Measurements from ENCODE around the gene MYO1A.

Gene MYO1A

DNA sequence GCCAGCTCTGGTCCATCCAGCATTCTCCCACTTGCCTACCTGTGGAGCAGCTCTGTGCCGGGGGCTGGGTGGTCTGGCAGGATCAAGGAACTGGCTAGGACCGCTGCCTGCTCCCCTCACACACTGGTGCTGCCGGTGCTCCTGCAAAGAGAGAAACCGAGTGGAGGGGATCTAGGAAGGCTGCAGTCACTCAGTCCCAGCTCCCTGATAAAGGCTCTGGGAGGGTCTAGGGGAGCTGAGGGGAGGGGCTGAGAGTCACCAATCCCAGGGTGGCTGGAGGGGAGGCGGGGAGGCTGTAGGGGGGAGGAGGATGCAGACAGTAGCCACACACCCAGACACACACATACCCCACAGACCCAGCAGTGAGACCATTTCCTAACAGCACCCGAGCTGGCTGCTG lies 33.6 kb downstream of the MYO1A start, which contains the start of gene TAC3:
Gene TAC3, minus strand, starts transcription at position 182 of the 400 bp plus-strand sequence. CDS start 732 bp downstream, outside the sequence.
- DNase-seq (ENCODE audit: low read depth in 2 of 2), result no peak

DNA sequence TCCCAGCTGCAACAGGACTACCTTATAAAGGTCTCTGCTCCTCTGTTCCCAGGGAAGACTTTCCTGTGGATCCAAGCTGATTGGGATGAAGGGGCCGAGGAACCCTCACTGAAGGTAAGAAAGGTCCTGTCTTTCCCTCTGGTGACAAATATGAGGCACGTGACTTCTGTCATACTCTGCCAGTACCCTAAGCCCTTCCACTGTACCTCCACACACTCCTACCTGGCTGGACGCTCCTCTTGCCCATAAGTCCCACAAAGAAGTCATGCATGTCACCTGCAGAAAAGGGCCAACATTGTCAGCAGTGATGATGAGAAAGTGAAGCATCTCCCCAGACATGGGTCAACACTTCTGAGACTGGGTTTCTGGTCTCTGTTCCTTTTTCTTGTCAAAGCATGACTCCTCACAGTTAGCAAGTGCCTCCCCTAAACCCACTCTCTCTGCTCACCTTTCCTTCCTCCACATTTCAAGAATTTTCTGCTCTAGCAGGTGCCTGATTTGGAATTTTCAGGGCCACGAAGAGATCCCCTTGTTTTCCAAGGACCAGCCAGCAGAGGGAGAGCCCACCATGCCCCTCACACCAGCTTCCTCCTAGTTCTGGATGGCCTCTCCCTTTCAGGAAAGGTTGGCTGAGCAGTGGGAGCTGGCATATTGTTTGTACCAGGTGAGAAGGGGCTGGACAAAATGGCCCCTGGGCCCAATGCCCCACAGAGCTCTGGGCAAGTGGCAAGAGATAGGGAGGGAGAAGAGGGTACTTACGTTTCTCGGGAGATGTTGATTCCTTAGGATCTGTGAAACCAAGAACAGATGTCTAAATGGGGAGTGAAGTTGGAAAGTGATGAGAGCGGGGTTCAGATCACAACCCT lies 37.1 kb downstream of the MYO1A start:
- DNase-seq (ENCODE audit: low read depth in 2 of 2), result no peak

DNA sequence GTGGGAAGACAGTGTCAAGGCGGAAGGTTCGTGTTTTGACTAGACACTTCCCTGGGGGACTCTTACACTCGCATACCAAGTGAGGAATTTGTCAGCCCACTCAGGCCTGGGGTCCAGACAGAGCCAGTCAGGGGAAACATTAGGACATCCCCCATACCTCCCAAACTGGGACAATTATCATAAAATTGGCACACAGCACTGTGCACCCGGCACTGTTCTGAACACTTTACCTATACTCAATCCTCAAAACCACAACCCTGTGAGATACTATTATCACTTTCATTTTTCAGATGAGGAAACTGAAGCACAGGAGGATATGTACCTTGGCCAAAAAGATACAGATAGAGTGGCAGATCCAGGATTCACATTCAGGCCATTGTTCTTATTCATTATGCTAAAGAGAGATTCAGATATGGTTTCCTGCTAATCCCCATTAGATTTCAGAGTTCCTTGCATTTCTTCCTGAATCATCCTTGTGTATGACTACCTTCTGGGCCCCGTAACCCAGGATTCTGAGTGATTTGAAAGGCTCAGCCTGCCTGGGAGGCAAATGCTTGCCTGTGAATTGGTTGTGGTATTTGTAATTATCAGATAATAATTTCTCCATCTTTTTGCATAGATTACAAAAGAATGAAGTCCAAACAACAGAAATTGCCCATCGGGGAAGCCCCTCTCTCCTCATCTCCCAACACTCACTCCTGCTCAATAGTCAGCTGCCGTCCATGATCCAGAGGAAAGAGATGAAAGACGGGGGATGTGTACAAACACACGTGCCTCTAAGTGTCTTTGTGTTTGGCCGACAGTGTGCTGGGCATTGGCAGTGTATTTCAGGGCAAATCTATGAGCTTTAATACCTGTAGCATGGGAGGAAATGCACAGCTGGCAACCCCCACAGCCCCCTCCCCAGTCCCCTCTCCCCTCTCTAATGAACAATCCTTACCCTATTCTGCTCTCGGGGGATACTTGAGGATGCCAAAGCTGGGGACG lies 38.2 kb downstream of the MYO1A start:
- DNase-seq (ENCODE audit: low read depth in 2 of 2), result no peak

DNA sequence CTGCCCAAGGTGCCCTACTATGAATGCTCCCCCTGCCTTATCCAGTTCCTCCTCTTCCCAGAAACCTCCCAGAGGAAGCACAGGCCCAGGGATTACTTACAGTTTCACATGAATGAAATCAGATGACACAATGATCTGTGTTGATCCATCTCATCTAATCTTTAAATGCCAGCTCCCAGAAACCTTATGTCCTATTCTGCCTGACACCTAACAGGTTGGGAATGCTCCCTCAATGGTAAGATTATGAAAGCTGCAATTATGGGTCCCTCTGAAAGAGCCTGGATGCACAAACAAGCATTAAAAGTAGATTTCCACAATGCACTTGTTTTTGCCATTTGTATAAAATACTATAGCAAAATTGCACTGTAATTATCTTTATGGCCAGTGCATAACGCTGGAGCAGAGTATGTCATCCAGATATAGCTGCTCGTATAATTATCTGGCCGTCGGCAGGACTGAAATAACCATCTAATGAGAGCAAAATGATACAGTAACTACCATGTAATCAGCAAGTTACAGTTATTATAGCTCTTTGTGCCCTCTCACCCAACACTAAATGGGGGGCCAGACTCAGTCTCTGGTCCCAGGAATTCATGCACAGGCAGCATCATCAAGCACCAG lies 39.2 kb downstream of the MYO1A start:
- DNase-seq (ENCODE audit: low read depth in 2 of 2), result no peak

DNA sequence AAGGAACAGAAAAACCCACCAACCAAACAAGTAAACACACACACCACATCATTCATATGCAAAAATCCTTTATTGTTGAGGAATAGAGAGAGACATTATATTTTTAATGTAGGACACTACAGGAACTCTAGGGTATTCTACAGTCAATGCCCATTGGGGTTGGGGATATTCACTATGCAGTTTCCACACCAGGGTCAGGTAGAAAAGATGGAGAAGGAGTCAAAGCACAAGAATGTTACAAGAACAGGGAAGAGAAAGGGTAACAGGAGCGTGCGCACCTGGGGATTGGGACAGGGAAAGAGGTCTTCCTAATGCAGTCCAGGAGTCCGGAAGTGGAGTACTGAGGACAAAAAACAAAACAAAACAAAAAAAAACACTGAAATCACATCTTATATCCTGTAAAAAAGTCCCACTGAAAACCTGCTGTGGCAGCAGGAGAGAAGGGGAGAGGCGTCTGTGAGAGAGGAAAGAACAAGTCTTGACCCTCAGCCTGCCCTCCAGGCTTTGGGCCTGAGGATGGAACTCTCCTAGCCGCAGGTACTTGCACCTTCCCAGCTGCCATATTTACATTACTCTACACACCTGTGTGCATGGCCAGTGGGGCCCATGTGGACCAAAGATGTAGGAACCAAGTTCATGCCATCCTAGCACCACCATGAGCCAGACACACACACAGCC lies 39.8 kb downstream of the MYO1A start:
- no peak for DNase-seq (ENCODE audit: low read depth in 2 of 2)

DNA sequence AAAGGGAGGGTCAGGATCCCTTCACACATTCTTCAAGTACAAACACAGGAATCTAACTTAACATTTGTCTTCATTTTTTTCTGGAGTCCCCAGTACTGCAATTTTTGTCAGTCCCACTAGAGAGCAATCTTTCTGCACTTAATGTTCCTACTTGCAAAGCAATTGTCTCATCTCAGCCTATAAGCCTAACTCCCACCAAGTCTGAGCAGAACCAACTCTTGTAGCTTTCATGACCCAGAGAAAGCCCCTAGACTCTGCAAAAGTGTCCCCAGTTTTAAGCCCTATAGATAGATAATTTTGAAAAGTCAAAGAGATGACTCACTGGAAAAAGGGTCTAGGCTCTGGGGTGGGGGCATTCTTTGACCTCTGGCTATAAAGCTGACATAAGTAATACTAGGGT lies 41.8 kb downstream of the MYO1A start:
- no peak for DNase-seq (ENCODE audit: low read depth in 2 of 2)

DNA sequence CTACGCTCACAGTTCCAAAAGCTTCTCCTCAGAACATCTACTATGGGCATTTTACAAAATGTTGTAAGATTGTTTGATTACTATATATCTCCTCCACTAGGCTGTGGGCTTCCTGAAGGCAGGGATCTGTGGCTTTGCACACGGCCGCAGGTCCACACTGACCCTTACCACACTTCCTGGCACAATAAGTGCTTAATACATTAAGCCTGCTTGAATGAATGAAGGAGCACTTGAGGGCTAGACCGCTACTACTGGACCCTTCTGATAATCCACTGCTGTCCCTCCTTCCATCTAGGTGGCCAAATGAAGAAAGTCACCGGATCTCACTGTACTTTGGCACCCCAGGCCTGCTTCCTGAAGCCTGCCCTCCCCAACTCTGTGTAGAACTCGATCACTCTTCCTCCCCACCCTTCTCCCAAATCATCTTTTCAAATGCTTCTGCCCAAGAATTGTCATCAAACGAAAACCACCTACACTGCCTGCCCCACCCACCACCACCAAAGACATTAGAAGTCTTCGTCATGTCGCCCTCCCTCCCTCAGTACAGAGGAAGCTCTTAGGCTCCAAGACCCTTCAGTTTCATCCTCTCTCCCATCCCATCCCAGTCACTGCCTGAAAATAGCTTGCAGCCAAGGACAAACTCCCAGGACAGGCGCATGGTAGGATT lies 43.0 kb downstream of the MYO1A start:
- DNase-seq (ENCODE audit: low read depth in 2 of 2), result no peak

DNA sequence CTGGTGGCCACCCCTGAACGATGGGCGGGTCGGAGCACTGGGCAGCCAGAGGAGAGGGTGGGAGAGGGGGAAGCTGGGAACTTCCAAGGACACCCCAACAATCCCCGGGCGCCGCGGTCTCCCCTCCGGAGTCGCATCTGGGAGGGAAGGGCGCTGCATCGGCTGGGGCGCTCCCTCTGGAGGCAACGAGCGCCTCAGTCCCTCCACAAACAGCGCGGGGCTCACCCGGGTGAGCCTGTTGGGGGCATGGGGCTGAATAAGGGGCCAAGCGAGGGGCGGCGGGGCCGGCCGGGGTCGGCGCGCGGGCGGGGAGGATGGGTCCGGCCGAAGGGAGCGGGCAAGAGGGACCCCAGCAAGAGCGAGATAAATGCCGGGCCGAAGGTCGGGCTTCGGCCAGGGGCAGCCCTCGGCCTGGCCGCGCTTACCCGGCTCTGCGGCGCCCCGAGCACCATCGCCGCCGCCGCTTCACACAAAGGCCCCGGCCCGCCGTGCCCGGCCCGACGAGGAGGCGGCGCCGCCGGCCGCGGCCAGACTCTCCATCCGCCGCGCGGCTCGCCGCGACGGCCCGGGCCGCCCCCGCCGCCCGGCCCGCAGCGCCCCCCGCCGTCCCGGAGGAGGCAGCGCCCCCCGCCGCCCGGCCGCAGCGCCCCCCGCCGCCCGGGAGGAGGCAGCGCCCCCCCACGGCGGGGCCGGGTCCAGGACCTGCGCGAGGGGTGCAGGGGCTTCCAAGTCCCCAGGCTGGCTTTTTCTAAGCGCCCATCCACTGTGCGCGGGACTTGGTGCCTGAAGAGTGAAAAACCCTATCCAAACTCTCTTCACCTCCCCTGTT lies 43.7 kb downstream of the MYO1A start, which contains the start of gene ZBTB39:
Gene ZBTB39, minus strand, starts transcription at position 567 of the 829 bp plus-strand sequence. CDS start 1,629 bp downstream, outside the sequence.
- DNase-seq (ENCODE audit: low read depth in 2 of 2), result peak; percentile 46 to 54

DNA sequence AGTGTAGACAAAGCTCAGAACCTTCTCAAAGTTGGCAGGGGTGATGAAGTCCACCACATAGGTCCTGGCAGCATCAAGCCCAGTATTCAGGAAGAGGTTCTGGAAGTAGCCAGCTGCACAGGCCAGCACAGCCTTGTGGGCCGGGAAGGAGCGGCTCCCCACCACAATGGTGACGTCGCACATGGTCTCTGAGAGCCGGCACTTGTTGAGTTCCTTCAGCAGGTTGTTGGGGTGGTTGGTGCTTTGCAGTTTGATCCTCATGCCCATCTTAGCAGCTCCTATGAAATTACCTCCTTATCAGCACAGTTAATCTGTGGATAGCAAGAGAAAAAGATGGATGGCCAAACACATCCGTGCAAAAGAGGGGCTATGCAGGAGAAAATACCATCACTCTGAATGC lies 45.3 kb downstream of the MYO1A start:
- no peak for DNase-seq (ENCODE audit: low read depth in 2 of 2)

DNA sequence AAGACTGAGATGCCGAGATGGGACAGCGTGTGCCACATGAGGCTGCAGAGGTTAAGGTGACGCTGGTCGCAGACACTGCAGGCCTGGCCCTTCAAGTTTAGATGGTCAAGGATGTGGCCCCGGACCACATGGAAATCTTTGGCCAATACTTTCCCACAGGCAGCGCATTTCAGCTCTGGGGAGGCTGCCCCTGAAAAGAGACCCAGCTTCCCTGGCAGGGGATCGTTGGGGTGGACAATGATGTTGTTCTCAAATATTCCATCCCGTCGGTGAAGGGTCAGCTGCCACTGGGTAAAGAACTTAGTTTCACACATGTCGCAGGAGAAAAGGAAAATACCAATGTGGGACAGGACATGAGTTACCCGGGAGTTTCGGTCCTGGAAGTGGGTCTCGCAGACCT lies 46.5 kb downstream of the MYO1A start:
- no peak for DNase-seq (ENCODE audit: low read depth in 2 of 2)

DNA sequence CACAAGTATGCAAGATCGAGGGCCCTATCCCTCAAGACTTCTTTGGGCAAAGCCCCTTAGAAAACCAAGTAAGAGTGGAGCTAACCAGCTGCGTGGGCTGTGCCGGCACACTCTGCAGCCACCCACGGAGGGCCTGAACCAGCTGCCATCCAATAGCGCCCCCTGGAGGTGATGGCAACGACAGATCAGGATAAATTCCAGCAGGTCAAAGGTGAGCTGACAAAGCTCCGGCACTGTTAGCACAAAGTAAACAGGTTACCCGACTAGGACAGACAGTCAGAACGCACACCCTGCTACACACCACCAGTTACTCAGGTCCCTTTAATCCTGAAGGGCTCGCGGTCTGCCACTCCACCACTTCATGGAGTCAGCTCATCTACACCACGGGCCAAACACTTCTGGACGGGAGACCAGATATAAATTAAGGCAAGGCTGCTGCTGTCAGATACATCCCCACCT lies 48.5 kb downstream of the MYO1A start:
- DNase-seq (ENCODE audit: low read depth in 2 of 2), result peak; percentile 70 to 76

DNA sequence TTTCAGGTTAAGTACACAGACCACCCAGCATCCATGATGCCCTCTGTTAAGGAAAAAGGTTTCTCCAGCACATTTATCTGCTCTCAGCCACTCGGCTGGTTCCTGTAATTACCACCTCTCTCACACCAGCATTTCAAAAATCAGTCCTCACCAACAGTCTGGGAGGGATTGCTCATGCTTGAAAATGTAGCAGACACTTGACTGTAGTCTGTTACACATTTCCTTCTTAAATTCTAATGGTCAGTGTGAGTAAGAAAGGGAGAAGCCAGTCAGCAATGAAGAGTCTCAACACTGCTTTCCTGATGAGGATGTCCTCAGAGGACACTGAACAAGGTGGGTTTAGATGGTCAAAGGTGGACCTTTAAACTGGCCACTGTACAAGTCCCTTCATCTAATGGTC lies 49.5 kb downstream of the MYO1A start:
- no peak for DNase-seq (ENCODE audit: low read depth in 2 of 2)

DNA sequence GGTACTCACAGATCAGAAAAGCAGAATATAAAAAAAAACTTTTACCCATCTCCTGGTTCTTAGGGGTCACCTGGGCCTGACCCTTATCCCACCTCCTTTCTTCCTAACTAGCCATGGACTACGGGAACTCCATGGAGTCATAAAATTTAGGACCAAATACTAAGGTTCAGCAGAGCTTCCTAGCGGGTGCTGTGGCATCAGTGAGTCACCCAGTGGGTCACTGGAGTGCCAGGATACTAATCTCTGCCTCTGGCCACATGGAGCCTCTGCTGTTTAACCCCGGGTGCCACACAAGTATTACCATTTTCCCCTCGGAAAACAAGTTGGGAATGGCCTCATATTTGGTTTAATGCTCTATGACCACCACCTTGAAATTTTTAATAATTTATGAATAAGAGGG lies 50.5 kb downstream of the MYO1A start:
- no peak for DNase-seq (ENCODE audit: low read depth in 2 of 2)

DNA sequence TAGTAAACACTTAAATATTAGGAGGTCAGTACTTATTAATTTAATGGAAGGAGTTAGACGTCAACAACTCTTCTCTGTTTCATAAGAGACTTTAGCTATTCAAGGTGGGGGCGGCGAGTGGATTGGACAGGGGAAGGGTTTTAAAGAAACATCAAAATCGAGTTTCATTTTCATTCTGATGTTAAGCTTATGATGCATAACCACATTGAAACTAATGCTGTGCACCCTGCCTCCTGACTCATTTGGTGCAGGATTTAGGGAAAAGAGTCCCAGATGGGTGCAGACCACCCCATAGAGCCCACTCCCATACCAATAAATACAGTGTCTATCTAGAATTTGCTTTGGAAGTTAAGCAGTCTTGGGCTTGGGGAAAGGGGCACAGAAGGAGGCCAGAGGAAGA lies 50.9 kb downstream of the MYO1A start:
- DNase-seq (ENCODE audit: low read depth in 2 of 2), result peak; percentile 47 to 49

DNA sequence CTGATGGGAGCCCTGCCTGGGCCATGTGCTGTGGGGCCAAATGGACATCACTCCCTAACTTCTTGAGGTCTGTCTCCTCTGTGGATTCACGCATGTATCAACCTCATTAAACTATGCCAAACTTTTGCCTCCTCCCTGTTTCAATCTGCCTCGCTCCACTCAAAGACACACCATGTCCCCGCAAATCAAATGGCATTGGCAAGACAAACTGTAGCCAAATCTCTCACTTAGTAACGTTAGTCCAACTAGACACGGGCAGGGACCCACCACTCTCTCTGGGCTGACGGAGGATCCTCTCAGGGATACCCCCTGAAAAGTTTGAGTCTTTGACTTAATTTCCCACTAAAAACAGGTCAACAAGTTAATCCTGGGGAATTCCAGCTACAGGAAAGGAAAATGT lies 51.6 kb downstream of the MYO1A start:
- no peak for DNase-seq (ENCODE audit: low read depth in 2 of 2)

DNA sequence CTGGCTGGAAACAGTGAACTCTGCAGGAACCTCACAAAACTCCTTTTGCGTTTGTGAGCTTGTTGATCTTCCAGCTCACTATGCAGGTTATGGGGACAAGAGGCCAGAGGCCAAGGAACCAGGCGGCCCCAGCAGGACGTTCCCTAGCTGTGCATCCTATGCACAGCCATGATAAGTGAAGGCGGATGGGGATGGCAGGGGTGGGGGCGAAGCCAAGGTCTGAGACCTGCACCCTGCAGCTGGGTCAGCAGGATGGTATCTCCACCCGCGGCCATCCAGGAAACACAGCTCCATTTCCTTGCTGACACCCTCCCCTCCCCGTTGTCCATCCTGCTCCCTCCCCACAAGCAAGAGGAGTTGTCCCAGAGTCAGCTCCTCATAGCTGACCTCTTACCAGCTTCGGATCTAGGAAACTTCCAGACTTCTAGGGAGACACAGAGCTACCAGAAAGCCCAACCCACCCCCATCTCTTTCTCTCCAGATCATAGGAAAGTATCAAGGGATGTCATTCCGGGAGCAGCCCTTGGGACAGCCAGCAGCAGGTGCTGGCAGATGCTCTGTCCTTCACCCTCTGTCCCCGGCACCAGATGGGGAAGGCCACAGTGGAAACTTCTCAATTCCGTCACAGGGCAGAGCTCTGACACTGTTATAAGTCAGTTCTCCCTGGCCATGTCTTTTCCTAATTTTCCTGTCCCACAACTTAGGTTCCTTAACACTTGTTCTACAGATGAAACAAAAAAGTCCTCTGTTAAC lies 53.0 kb downstream of the MYO1A start:
- DNase-seq (ENCODE audit: low read depth in 2 of 2), result no peak

DNA sequence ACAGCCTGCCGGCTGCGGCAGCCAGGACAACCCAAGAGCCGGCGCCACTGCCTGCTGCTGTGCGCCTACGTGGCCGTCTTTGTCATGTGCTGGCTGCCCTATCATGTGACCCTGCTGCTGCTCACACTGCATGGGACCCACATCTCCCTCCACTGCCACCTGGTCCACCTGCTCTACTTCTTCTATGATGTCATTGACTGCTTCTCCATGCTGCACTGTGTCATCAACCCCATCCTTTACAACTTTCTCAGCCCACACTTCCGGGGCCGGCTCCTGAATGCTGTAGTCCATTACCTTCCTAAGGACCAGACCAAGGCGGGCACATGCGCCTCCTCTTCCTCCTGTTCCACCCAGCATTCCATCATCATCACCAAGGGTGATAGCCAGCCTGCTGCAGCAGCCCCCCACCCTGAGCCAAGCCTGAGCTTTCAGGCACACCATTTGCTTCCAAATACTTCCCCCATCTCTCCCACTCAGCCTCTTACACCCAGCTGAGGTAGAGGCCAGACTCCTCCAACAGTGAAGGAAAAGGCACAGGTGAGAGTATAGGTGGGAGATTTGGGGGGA lies 53.9 kb downstream of the MYO1A start:
- DNase-seq (ENCODE audit: low read depth in 2 of 2), result no peak

DNA sequence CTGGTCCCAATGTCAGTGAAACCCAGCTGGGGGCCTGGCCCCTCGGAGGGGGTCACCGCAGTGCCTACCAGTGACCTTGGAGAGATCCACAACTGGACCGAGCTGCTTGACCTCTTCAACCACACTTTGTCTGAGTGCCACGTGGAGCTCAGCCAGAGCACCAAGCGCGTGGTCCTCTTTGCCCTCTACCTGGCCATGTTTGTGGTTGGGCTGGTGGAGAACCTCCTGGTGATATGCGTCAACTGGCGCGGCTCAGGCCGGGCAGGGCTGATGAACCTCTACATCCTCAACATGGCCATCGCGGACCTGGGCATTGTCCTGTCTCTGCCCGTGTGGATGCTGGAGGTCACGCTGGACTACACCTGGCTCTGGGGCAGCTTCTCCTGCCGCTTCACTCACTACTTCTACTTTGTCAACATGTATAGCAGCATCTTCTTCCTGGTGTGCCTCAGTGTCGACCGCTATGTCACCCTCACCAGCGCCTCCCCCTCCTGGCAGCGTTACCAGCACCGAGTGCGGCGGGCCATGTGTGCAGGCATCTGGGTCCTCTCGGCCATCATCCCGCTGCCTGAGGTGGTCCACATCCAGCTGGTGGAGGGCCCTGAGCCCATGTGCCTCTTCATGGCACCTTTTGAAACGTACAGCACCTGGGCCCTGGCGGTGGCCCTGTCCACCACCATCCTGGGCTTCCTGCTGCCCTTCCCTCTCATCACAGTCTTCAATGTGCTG lies 54.6 kb downstream of the MYO1A start:
- DNase-seq (ENCODE audit: low read depth in 2 of 2), result no peak

All from stimulated activated CD4-positive, alpha-beta T cell treated with anti-CD3 and anti-CD28 coated beads, Interleukin-4, amount 100 ng/mL, for 48 hours (primary cell).